Stimulated activated CD4-positive, alpha-beta T cell treated with anti-CD3 and anti-CD28 coated beads, TNF-alpha, amount 100 ng/mL, for 48 hours (primary cell): ENCODE measurements around the gene ADD3.
"Not testable (repeated sequence)": the region's sequence is repeated elsewhere in the genome, so short reads cannot be mapped to it uniquely, and the experiment has no call there.

ENCODE experiments used
- DNase-seq, 3 donors: peaks; one replicate each; pipeline ENCODE4 v3.0.0-alpha.2; 2020; ENCODE audit warnings: low read depth in 3 of 3

ADD3 gene

DNA sequence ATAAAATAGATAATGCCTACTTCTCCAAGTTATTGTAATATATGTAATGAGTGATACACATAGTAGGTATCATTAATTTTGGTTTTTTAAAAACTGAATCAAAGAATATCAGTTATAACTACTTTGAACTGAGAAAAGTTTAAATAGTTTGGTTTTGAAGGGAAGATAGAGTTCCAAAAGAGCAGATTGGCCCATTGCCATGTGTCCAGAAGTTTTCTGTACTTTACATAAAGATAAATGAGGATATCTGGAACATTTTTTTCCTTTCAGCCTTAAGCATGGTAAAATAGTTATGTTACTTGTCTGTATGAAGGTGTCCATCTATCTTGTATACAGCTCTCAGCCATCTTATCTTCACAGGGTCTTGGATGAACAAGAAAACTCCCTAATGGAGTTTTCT, 101.7 kb downstream of the ADD3 start:
- no peak for DNase-seq

DNA sequence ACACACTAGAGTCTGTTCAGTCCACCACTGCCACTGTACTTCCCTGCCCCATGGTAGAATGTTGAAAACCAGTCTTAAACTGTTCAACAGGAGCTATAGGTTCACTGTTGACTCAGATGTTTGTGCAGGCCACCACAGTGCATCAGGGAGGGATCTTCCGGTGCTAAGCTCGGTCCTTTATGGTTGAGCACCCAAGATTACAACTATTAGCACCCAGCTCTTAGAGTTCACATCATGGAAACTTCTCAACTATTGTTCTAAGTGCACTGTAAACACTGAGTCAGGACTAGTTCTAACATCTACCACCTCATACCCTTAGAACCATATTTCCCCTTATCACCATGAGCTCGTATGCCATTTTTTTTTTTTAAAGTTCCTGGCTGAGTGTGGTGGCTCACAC, 102.6 kb downstream of the ADD3 start:
- DNase-seq = no peak

- no peak for DNase-seq
Measured at GRCh38 chr10:110113670-110114337, 106.0 kb downstream of the ADD3 start.

- DNase-seq = not testable (repeated sequence)
Measured at GRCh38 chr10:110114668-110115067, 106.9 kb downstream of the ADD3 start.

GRCh38 chr10:110115784-110116520, 108.2 kb downstream of the ADD3 start:
- DNase-seq = no peak

- no peak for DNase-seq
Measured at GRCh38 chr10:110118891-110119621, 111.3 kb downstream of the ADD3 start.

GRCh38 chr10:110123594-110123993, 115.8 kb downstream of the ADD3 start:
- no peak for DNase-seq

DNA sequence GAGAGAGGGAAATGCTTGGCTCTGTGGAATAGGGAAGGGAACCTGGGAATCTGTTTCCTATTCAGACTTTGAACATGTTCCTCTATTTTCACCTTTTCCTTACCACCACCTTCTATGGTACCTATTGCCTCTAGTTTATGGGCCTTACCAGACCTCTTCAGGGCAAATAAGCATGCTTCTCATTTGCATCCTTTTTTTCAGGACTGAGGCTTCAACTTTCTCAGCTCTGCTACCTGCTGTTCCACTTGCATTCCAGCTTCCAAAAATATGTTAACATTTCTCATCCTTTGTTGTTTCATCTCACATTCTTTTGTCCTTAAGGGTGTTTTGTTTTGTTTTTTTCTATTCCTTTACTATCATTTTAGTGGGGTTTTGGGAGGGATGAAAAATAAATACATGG, 121.7 kb downstream of the ADD3 start:
- DNase-seq = no peak

- DNase-seq = no peak
Measured at GRCh38 chr10:110134917-110135316, 127.1 kb downstream of the ADD3 start.

GRCh38 chr10:110135836-110136235, 128.1 kb downstream of the ADD3 start:
- not testable (repeated sequence) for DNase-seq

- DNase-seq = no peak
Measured at GRCh38 chr10:110137142-110137545, 129.4 kb downstream of the ADD3 start.

DNA sequence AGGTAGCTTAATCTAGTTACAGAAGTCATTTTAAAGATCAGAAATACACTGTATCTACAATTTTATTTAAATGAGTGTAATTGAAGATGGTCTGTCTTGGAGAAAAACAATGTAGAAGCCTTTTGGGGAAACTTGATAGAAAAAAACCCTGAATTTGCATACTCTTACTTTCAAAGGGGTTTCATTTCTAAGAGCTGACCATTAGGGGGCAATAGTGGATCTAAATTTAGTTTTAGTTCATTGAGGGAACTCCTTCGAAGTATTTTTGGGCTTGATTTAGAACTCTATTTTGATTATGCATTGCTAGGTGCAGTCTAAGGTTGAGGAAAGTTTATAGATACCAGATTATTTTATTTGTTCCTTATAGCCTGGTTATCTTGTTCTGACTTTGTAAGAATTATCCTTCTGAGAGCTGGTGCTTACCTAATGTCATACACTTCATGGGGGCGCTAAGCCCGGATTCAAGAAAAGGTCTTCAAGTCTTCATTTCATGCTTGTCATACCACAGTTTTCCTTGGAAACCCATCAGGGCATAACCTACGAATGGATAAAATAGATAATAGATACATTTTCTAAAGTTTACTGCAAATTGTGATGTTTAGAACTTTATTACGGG, 130.5 kb downstream of the ADD3 start:
- DNase-seq = no peak

GRCh38 chr10:110141185-110141584, 133.4 kb downstream of the ADD3 start:
- DNase-seq = no peak

- DNase-seq = no peak
Measured at GRCh38 chr10:110141871-110142635, 134.3 kb downstream of the ADD3 start.

GRCh38 chr10:110142965-110143364, 135.2 kb downstream of the ADD3 start:
- DNase-seq = no peak

DNA sequence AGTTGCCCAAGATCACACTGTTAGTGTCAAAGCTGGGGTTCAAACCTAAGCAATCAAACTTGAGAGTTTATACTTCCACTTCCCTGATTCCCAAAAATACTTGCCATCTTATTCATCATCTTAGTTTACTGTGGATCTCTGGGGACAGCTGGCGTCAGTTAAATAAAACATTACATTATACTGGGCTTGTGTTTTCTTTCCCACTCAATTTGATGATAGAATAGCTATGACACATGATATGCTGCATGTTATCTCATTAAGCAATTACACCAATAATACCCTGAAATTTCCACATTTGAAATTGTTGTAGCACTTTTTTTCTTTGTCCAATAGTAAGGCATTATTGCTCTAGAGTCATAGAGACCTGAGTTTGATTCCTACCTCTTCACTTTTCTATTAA, 136.7 kb downstream of the ADD3 start:
- DNase-seq = no peak

- no peak for DNase-seq
Measured at GRCh38 chr10:110147961-110148360, 140.2 kb downstream of the ADD3 start.

DNA sequence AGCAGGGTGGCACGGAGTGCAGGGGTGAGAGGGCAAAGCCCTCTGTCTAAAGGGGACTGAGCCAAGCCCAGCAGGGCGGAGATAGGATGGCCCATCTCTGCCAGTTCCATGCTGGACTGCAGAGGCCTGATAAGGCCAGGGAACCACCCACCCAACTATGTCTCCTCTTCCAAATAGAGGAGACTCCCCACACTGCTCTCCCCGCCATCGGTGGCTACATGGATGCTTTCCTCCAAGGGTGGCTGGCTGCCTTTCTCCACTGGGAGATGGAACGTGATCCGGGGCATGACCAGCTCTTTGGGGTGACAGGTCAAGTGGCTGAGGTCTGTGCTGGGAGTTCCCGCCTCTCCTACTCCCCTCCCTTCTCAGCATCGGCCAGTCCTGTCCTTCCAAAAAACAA, 141.5 kb downstream of the ADD3 start:
- DNase-seq = no peak

- no peak for DNase-seq
Measured at GRCh38 chr10:110150046-110150445, 142.3 kb downstream of the ADD3 start.

GRCh38 chr10:110150981-110151380, 143.2 kb downstream of the ADD3 start:
- DNase-seq = no peak

GRCh38 chr10:110151467-110151866, 143.7 kb downstream of the ADD3 start:
- DNase-seq = no peak

DNA sequence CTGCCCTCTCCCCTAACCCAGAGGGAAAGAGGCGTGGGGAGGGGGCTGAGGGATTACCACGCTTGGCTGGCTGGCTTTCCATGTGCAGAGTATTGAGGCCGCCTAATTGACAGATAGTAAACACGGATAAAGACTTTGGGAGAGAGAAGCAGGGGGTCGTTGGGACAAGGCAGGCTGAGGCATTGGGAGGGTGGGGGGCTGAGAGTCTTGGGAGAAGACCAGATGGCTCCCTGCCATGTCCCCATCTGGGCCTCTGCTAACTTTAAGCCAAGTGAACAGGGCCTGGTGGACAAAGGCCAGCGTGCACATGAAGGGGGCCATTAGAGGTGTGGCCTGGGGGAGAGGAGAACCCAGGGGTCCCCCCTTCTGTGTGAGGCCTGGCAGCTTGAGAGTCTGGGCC, 144.2 kb downstream of the ADD3 start:
- no peak for DNase-seq
